GM19395 (cell line): Measurements from ENCODE around the gene TEX48.

Experiments used
- ATAC-seq: cut with Tn5 transposase; IDR thresholded peaks from one replicate; pipeline ENCODE4 v1.9.1; 2021; ENCODE audit warnings: mild to moderate bottlenecking, moderate library complexity; ENCODE audit not compliant: unreplicated experiment

The TEX48 gene

GRCh38 chr9:114681594-114682332 lies at the start of gene TEX48:
TEX48 (minus strand) TSS chr9:114682192; CDS start chr9:114671723, 10,469 bp downstream.
- ATAC-seq, result peak; percentile 83

GRCh38 chr9:114731701-114732100 lies 49.7 kb upstream of the TEX48 start:
- ATAC-seq, result no peak

- no peak for ATAC-seq
Observed at GRCh38 chr9:114729706-114730105, 47.7 kb upstream of the TEX48 start.

- ATAC-seq, result no peak
Observed at GRCh38 chr9:114725930-114726329, 43.9 kb upstream of the TEX48 start.

- ATAC-seq, result no peak
Observed at GRCh38 chr9:114724744-114725143, 42.8 kb upstream of the TEX48 start.

GRCh38 chr9:114723931-114724330 lies 41.9 kb upstream of the TEX48 start:
- ATAC-seq, result no peak

GRCh38 chr9:114722937-114723620 lies 41.1 kb upstream of the TEX48 start:
- no peak for ATAC-seq

GRCh38 chr9:114722081-114722621 lies 40.2 kb upstream of the TEX48 start:
- no peak for ATAC-seq

GRCh38 chr9:114721491-114722079 lies 39.6 kb upstream of the TEX48 start:
- no peak for ATAC-seq

GRCh38 chr9:114720086-114720676 lies 38.2 kb upstream of the TEX48 start:
- ATAC-seq, result no peak

- ATAC-seq, result no peak
Observed at GRCh38 chr9:114719290-114719689, 37.3 kb upstream of the TEX48 start.

GRCh38 chr9:114718801-114719221 lies 36.8 kb upstream of the TEX48 start:
- ATAC-seq, result no peak

GRCh38 chr9:114717908-114718486 lies 36.0 kb upstream of the TEX48 start:
- no peak for ATAC-seq

GRCh38 chr9:114709636-114710035 lies 27.6 kb upstream of the TEX48 start:
- no peak for ATAC-seq

GRCh38 chr9:114706711-114707110 lies 24.7 kb upstream of the TEX48 start:
- no peak for ATAC-seq

GRCh38 chr9:114701988-114702387 lies 20.0 kb upstream of the TEX48 start:
- no peak for ATAC-seq

GRCh38 chr9:114697951-114698351 lies 16.0 kb upstream of the TEX48 start:
- peak; percentile 38 for ATAC-seq

- ATAC-seq, result peak; percentile 71
Observed at GRCh38 chr9:114696814-114697544, 15.0 kb upstream of the TEX48 start.

GRCh38 chr9:114695948-114696347 lies 14.0 kb upstream of the TEX48 start:
- no peak for ATAC-seq

- peak; percentile 52 for ATAC-seq
Observed at GRCh38 chr9:114694719-114695269, 12.8 kb upstream of the TEX48 start.
